Ovary (tissue), 3 donors: ENCODE measurements around the gene MTHFS.

Experiments
- EP300 ChIP-seq: sonication (generic); formaldehyde crosslinking; IDR thresholded peaks from one replicate; pipeline ENCODE4 v1.6.1; 2017; ENCODE audit warnings: antibody characterized with exemption
- POLR2A ChIP-seq: fragments of 450-650 bp; IDR thresholded peaks from one replicate; pipeline ENCODE4 v1.6.1; 2017; ENCODE audit warnings: antibody characterized with exemption, mild to moderate bottlenecking, moderate library complexity
- TF ChIP-seq, protein P1 (sequence below), 3 donors: fragments of 450-650 bp in 2 of 3; fragments of 200-600 bp in 1 of 3; IDR thresholded peaks; one replicate each; pipeline versions ENCODE4 v1.5.1 to v1.8.0; 2016 to 2022; ENCODE audit warnings: antibody characterized with exemption in 3 of 3, mild to moderate bottlenecking in 1 of 3
- donor health status: DM: no; HTN: no; CAD: no.

- TF ChIP-seq, protein P1, sequence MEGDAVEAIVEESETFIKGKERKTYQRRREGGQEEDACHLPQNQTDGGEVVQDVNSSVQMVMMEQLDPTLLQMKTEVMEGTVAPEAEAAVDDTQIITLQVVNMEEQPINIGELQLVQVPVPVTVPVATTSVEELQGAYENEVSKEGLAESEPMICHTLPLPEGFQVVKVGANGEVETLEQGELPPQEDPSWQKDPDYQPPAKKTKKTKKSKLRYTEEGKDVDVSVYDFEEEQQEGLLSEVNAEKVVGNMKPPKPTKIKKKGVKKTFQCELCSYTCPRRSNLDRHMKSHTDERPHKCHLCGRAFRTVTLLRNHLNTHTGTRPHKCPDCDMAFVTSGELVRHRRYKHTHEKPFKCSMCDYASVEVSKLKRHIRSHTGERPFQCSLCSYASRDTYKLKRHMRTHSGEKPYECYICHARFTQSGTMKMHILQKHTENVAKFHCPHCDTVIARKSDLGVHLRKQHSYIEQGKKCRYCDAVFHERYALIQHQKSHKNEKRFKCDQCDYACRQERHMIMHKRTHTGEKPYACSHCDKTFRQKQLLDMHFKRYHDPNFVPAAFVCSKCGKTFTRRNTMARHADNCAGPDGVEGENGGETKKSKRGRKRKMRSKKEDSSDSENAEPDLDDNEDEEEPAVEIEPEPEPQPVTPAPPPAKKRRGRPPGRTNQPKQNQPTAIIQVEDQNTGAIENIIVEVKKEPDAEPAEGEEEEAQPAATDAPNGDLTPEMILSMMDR (IDR thresholded peaks at IDR 0.05), result peak in 1 of 3 donors; percentile 6
- TF ChIP-seq POLR2A, result no peak
- TF ChIP-seq EP300, result no peak
Measured at GRCh38 chr15:79849789-79850188, 47.0 kb downstream of the MTHFS start.
